Vagina (tissue), 2 donors: ENCODE data around the gene RYR3. TPM values are rescaled to one million over a fixed set of nuclear protein-coding genes. Genes with fewer than 3 reads are reported as not detected.

Experiments used
- DNase-seq, 2 donors: peaks; one replicate each; pipeline ENCODE4 v3.0.0-alpha.2; 2017; ENCODE audit errors: extremely low spot score in 2 of 2
- H3K27ac ChIP-seq: fragments of 200-600 bp; sonication (generic); one replicate; pipeline ENCODE4 v1.5.1; 2019
- H3K27me3 ChIP-seq: fragments of 200-600 bp; sonication (generic); one replicate; pipeline ENCODE4 v1.5.1; 2019
- H3K36me3 ChIP-seq, 2 donors: fragments of 200-600 bp; sonication (generic); one replicate each; pipeline ENCODE4 v1.5.1; 2017 to 2019
- H3K4me1 ChIP-seq: fragments of 200-600 bp; sonication (generic); one replicate; pipeline ENCODE4 v1.5.1; 2019
- H3K4me3 ChIP-seq, 2 donors: fragments of 200-600 bp; sonication (generic); 1 replicate in 1 of 2; 2 replicates in 1 of 2; pipeline ENCODE4 v1.5.1; 2016 to 2019
- H3K9me3 ChIP-seq: fragments of 200-600 bp; sonication (generic); one replicate; pipeline ENCODE4 v1.5.1; 2019
- POLR2A ChIP-seq, 2 donors: fragments of 450-650 bp; IDR thresholded peaks; one replicate each; pipeline ENCODE4 v1.6.1; 2017; ENCODE audit warnings: antibody characterized with exemption in 2 of 2, mild to moderate bottlenecking in 2 of 2, moderate library complexity in 2 of 2
- POLR2AphosphoS5 ChIP-seq, 2 donors: sonication (generic); formaldehyde crosslinking; IDR thresholded peaks; one replicate each; pipeline ENCODE4 v1.9.0; 2017; ENCODE audit warnings: antibody characterized with exemption in 2 of 2, mild to moderate bottlenecking in 2 of 2, low read depth in 1 of 2; ENCODE audit not compliant: insufficient read depth in 1 of 2
- intact Hi-C: fragments of 100-400 bp; cut with DNase I; formaldehyde crosslinking; loops from one replicate; pipeline ENCODE4 v1.15.1; 2023
- total RNA-seq: library from RNA; depleted of rRNA; stranded (reverse); fragments of >200 nt; gene quantifications from one replicate; pipeline ENCODE4 v1.2.3, GENCODE V29; 2016
- TF ChIP-seq, protein P1 (sequence below), 3 experiments: fragments of 450-650 bp in 2 of 3; fragments of 200-600 bp in 1 of 3; sonication (generic) in 1 of 3; IDR thresholded peaks; one replicate each; pipeline ENCODE4 v1.5.1; 2017 to 2019; ENCODE audit warnings: antibody characterized with exemption in 3 of 3, mild to moderate bottlenecking in 2 of 3, moderate library complexity in 2 of 3

Gene RYR3
- total RNA-seq, 1 donor from 2014 or later, result 16.5 TPM

DNA sequence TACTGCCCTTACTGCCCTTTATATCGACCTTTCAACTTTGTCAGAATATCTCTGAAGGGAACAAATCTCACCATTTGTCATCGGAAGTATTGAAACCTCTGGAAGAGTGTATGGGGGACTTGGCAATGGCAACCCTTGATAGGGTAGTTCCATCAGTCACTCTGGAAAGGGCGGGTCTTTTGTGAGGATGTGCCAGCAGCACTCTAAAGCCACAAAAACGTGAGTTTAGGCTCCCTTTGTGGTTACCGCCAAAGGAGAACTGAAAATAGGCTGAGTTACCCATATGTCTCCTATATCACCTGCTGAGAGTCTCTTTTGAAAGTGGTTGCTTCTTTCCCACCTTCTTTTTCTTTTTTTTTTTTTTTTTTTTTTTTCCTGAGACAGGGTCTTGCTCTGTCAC lies 360.7 kb downstream of the RYR3 start:
- TF ChIP-seq POLR2AphosphoS5 (IDR thresholded peaks at IDR 0.05; ENCODE audit: insufficient read depth in 1 of 2, low read depth in 1 of 2), result no peak
- TF ChIP-seq, protein P1, sequence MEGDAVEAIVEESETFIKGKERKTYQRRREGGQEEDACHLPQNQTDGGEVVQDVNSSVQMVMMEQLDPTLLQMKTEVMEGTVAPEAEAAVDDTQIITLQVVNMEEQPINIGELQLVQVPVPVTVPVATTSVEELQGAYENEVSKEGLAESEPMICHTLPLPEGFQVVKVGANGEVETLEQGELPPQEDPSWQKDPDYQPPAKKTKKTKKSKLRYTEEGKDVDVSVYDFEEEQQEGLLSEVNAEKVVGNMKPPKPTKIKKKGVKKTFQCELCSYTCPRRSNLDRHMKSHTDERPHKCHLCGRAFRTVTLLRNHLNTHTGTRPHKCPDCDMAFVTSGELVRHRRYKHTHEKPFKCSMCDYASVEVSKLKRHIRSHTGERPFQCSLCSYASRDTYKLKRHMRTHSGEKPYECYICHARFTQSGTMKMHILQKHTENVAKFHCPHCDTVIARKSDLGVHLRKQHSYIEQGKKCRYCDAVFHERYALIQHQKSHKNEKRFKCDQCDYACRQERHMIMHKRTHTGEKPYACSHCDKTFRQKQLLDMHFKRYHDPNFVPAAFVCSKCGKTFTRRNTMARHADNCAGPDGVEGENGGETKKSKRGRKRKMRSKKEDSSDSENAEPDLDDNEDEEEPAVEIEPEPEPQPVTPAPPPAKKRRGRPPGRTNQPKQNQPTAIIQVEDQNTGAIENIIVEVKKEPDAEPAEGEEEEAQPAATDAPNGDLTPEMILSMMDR (IDR thresholded peaks at IDR 0.05), result no peak
- TF ChIP-seq POLR2A (IDR thresholded peaks at IDR 0.05), result no peak
- intact Hi-C loops, result no loop called here
- Histone ChIP-seq H3K36me3 (no peaks in the 10 kb centered on the region), H3K27me3 (no peaks in the 10 kb centered on the region), H3K4me3 (no peak overlapping the region), H3K27ac (no peak overlapping the region), H3K4me1 (no peaks in the 10 kb centered on the region), H3K9me3 (no peaks in the 10 kb centered on the region)
- DNase-seq, result no peak

GRCh38 chr15:33675246-33675645 lies 364.5 kb downstream of the RYR3 start:
- intact Hi-C loops, result no loop called here
- DNase-seq, result no peak
- H3K4me1 ChIP-seq, result no peaks in the 10 kb centered on the region

GRCh38 chr15:33677238-33677830 lies 366.6 kb downstream of the RYR3 start:
- no peak for DNase-seq
- H3K4me3 ChIP-seq, result no peak overlapping the region
- H3K9me3 ChIP-seq, result no peaks in the 10 kb centered on the region
- no peak overlapping the region for H3K27ac ChIP-seq
- no peaks in the 10 kb centered on the region for H3K27me3 ChIP-seq
- intact Hi-C loops, result no loop called here
- H3K4me1 ChIP-seq, result no peaks in the 10 kb centered on the region
- H3K36me3 ChIP-seq, result no peaks in the 10 kb centered on the region
- TF ChIP-seq POLR2A (IDR thresholded peaks at IDR 0.05), result no peak
- TF ChIP-seq, protein P1 (IDR thresholded peaks at IDR 0.05), result no peak
- no peak for TF ChIP-seq POLR2AphosphoS5 (IDR thresholded peaks at IDR 0.05; ENCODE audit: insufficient read depth in 1 of 2, low read depth in 1 of 2)

More at GRCh38 chr15:33675246-33675645, 364.5 kb downstream of the RYR3 start:
- TF ChIP-seq, protein P1 (IDR thresholded peaks at IDR 0.05), result no peak
- no peak for TF ChIP-seq POLR2AphosphoS5 (IDR thresholded peaks at IDR 0.05; ENCODE audit: insufficient read depth in 1 of 2, low read depth in 1 of 2)
- no peak for TF ChIP-seq POLR2A (IDR thresholded peaks at IDR 0.05)
- no peaks in the 10 kb centered on the region for H3K9me3 ChIP-seq
- no peak overlapping the region for H3K4me3 ChIP-seq
- H3K36me3 ChIP-seq, result no peaks in the 10 kb centered on the region
- no peak overlapping the region for H3K27ac ChIP-seq
- no peaks in the 10 kb centered on the region for H3K27me3 ChIP-seq

DNA sequence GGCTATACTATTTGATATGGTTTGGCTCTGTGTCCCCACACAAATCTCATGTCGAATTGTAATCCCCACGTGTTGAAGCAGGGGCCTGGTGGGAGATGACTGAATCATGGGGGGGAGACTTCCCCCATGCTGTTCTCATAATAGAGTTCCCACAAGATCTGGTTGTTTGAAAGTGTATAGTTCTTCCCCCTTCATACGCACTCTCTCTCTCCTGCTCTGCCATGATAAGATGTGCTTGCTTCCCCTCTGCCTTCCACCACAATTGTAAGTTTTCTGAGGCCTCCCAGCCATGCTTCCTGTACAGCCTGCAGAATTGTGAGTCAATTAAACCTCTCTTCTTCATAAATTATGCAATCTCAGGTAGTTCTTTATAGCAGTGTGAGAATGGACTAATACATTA lies 367.4 kb downstream of the RYR3 start:
- Histone ChIP-seq H3K9me3 (no peaks in the 10 kb centered on the region), H3K36me3 (no peaks in the 10 kb centered on the region), H3K27me3 (no peaks in the 10 kb centered on the region), H3K27ac (no peak overlapping the region), H3K4me3 (no peak overlapping the region), H3K4me1 (no peaks in the 10 kb centered on the region)
- intact Hi-C loops, result no loop called here
- no peak for DNase-seq
- no peak for TF ChIP-seq POLR2AphosphoS5 (IDR thresholded peaks at IDR 0.05; ENCODE audit: insufficient read depth in 1 of 2, low read depth in 1 of 2)
- TF ChIP-seq POLR2A (IDR thresholded peaks at IDR 0.05), result no peak
- TF ChIP-seq, protein P1 (IDR thresholded peaks at IDR 0.05), result no peak

DNA sequence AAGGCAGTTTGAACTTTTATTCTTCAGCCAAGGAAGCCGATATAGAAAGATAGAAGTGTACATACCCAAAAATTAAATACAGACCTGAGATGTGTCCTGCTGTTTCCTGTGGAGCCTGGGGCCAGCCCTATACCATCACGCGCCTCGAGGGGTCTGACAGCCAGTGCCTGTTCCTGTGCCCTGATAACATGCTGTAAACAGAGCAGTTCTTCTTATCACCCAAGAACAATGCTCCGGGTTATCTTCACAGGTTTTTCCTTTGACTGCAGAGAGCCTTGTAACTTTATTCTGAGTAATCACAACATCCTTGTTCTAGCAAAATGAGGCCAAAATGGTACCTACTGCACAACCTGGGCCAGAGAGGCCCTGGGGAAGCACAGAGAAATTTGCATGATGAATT lies 367.8 kb downstream of the RYR3 start:
- Histone ChIP-seq H3K4me3 (no peak overlapping the region), H3K27ac (no peak overlapping the region), H3K36me3 (no peaks in the 10 kb centered on the region), H3K4me1 (no peaks in the 10 kb centered on the region), H3K27me3 (no peaks in the 10 kb centered on the region), H3K9me3 (no peaks in the 10 kb centered on the region)
- intact Hi-C loops, result no loop called here
- no peak for DNase-seq
- TF ChIP-seq POLR2AphosphoS5 (IDR thresholded peaks at IDR 0.05; ENCODE audit: insufficient read depth in 1 of 2, low read depth in 1 of 2) (no peak), POLR2A (IDR thresholded peaks at IDR 0.05) (no peak)
- TF ChIP-seq, protein P1 (IDR thresholded peaks at IDR 0.05), result no peak
